AG08396 (cell line): Measurements from ENCODE around the gene SLC38A5.
"Not testable (repeated sequence)": the region's sequence is repeated elsewhere in the genome, so short reads cannot be mapped to it uniquely, and the experiment has no call there.

Experiments used
- DNase-seq: peaks from one replicate; pipeline ENCODE4 v3.0.0; 2012; ENCODE audit warnings: low spot score, mixed read lengths

Gene SLC38A5

GRCh38 chrX:48468247-48468671, 1.8 kb downstream of the SLC38A5 start:
- DNase-seq: peak; percentile 15

DNA sequence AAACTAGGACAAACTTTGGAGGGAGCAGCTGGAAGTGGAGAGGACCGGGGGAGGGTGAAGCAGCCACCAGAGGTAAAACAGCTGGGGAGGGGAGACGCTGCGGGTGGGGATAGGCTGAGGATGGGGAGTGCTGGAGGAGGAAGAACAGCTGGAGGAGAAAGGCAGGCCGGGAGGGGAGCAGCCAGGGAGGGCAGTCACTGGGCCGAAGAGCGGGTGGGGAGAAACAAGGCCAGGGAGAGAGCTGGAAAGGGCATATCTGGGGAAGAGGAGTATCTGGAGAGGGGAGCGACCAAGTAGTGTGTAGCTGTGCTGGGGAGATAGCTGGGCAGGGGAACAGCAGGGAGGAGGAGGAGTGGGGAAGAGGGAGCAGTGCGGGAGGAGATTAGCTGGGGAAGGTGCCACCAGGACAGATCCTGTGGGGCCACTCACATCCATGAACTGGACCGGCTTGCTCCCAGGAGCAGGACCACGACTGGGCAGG, 2.7 kb downstream of the SLC38A5 start:
- DNase-seq: peak; percentile 7

DNA sequence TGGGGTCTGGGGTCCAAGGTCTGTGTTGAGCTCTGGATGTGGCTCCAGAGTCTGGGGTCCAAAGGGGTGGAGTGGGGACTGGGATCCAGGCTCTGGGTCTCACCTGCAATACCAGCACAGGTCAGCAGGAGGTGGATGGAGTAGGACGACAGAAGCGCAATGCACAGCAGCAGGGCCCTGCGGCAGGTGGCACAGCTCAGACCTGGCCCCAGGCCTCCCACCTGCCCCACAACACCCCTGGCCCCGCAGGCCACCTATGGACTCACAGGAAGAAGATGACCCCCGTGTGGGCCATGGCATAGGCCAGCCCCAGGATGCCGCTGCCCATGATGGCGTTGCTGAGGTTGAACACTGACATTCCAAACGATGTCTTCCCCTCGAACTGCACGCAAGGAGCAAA, 3.4 kb downstream of the SLC38A5 start:
- DNase-seq: peak; percentile 2

DNA sequence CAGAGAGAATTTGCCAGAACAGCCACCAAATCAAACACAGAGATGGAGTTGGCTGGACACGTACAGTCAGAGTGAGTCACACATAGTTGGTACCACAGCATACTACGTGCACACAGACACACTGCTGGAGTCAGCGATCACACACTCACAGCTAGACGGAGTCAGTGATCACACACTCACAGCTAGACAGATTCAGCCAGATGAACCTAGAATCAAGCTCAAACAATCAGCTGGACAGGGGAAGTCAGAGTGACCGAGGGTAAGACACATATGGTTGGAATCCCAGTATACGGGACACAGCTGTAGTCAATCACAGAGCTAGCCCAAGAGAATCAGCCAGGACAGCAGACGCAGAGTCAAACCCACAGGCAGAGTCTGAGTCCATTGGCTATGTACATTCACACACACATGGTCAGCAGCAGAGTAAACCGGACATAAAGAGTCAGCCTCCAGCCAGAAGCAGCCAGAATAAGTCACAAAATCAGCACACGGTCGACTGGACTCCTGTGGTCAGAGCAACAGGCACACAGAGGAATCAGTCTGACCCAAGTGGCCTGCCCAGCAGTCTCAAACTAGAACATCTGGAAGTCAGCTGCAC, 4.6 kb downstream of the SLC38A5 start:
- peak; percentile 76 for DNase-seq

GRCh38 chrX:48461830-48462229, 8.2 kb downstream of the SLC38A5 start:
- DNase-seq: peak; percentile 1

- peak; percentile 1 for DNase-seq
These were observed 9.5 kb downstream of the SLC38A5 start for GRCh38 chrX:48460606-48461005.

DNA sequence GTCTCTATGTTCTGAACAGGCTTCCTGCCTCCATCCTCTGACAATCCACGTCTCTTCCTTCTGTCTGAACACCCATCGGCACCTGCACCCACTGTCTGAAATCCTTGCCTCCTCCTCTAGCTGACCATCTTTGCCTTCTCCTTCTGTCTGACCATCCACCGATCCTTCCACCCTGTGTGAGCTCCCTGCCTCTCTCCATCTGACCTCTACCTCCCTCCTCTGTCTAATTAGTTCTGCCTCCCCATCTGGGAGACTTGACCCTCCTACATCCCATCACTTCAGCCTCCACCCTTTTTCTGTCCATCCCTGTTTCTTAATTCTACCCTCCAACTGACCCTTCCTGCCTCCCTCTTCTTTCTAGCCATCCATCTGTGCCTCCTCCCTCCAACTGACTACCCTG, 10.0 kb downstream of the SLC38A5 start:
- no peak for DNase-seq

DNA sequence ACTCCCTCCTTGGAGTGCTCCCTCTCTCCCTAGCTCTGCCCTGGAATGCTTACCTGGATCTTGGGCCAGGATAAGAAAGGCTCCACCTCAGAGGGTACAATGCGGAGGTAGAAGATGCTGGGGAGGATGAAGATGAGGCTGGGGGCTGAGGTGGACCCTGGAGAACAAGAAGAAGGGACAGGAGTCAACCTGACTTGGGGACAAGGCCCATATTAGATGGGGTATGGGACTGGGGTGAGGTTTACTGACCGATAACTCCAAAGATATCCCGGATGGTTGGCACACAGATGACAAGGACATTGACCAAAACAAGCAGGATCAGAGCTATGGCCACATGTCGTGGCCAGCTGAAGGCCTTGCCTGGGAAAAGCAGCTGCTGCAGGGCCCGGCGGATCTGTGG, 10.6 kb downstream of the SLC38A5 start:
- no peak for DNase-seq

DNA sequence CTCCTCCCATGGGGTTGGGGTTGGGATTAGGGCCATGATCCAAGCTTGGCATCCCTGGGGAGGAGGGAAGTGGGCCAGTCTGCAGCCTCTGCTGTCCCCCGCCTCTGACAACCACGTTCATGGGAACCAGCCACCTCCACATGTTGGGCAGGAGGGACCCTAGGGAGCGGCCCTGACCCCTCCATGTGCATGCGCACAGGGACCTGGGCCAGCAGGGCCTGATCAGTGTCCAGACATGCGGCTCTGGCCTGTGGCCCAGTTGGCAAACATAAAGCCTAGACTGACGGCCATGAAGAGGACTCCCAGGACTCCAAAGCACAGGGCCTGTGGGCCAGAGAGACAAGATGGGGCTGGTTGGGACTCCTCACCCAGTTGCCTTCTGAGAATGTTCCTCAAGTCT, 11.3 kb downstream of the SLC38A5 start:
- DNase-seq: peak; percentile 1

DNA sequence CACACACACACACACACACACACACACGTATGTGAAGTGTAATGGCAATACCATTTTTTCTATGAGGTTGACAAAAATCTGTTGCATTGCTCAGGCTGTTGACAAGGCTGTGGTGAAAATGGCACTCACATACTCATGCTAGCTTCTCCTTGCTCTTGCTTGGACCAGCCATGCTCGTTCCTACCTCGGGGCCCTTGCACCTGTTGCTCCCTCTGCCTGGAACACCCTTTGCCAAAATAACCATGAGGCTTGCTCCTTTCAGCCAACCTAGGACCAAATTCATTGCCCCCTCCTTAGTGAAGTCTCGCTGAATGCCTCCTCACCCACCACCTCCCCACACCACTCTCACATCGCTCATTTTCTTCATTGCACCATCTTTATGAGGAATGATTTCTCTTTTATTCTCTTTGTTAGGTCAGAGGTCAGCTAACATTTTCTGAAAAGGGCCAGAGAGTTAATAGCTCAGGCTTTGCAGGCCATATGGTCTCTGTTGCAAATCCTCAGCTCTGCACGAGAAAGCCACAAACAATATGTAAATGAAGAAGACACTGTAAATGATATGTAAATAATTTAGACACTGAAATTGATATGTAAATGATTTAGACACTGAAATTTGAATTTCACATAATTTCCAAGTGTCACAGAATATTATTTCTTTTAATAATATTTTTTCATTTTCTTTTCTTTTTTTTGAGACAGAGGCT, 13.3 kb downstream of the SLC38A5 start:
- no peak for DNase-seq

DNA sequence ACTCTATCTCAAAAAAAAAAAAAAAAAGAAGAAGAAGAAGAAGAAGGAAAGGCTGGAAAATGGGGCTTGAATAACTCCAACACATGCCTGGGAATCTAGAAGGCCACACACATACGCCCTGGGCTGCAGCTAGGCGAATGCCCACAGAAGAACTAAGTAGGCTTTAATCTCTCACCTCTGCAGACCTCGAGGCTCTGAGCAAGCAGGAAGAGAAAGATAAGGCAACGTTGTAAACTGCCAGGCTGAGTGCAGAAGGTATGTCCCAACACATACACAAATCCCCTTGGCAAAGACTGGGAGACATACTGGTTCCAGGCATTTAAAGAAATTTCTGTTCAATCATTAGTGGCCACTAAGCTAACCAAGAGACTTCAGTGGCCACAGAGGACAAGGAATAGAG, 18.4 kb downstream of the SLC38A5 start:
- DNase-seq: no peak

DNA sequence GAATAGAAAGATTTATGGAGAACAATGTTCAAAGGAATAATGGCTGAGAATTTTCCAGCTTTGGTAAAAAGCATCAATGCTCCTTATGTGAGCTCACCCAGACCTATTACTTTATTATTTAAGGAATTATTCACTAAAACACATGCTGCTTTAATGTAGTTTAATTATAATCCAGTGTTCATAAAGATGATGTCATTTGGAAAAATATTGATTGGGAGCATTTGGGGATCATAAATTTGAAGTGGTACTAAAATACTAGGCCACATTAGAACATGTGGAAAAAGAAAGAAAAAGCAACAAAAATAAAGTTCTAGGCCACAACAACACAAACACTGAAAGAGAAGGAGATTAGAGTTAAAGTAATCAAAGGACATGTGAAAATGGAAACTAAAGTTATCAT, 20.0 kb downstream of the SLC38A5 start:
- DNase-seq: no peak

- DNase-seq: not testable (repeated sequence)
These were observed 22.9 kb downstream of the SLC38A5 start for GRCh38 chrX:48447201-48447600.

DNA sequence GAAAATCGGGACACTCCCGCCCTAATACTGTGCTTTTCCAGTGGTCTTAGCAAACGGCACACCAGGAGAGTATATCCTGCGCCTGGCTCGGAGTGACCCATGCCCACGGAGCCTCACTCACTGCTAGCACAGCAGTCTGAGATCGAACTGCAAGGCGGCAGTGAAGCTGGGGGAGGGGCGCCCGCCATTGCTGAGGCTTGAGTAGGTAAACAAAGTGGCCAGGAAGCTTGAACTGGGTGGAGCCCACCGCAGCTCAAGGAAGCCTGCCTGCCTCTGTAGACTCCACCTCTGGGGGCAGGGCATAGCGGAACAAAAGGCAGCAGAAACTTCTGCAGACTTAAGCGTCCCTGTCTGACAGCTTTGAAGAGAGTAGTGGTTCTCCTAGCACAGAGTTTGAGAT, 36.3 kb downstream of the SLC38A5 start:
- DNase-seq: not testable (repeated sequence)

DNA sequence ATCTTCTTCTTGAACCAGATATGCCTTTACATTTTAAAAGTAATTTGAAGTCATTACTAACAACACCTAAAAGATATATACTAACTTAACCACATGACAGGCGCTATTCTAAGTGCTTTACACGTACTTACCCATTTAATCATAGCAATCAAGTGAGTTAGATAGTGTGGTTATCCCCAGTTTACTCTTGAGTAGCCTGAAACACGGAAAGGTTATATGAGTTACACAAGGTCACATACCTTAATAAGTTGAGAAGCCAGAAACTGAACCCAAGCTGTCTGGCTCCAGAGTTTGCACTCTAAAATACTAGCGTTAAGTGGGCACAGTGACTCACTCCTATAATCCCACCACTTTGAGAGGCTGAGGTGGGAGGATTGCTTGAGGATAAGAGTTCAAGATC, 39.9 kb downstream of the SLC38A5 start:
- not testable (repeated sequence) for DNase-seq

GRCh38 chrX:48429606-48430005, 40.5 kb downstream of the SLC38A5 start:
- DNase-seq: not testable (repeated sequence)

- DNase-seq: not testable (repeated sequence)
These were observed 42.9 kb downstream of the SLC38A5 start for GRCh38 chrX:48427027-48427716.

DNA sequence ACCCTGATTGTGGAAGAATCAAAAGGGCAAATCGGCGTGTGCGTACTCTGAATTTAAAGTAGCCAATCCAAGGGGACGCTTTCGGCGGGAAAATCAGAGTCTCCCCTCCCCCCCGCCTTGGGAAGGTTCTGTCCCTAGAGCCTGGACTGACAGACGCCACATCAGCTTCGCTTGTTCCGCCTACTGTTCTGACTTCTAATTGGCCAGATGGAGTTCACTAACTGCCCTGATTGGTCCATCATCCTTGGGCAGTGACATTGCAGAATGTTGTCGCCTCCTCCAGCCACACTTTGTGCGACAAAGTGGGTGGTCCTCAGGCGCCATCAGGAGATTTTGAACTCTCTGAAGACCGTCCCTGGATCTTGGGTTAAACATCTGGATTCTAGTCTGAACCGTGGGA, 58.2 kb downstream of the SLC38A5 start, which contains the start of gene SSX4B:
TSS of gene SSX4B (minus strand) at position 101 of the 400 bp plus-strand sequence. CDS start 588 bp downstream, outside the sequence.
- not testable (repeated sequence) for DNase-seq
